Activated CD4-positive, alpha-beta T cell treated with anti-CD3 and anti-CD28 coated beads, Interleukin-2, Interleukin-6, amounts not matched to agents 100 ng/mL and 50 ng/mL, durations not matched to agents 16 hours and 8 hours (primary cell): ENCODE data around the gene GAK.

Experiments
- DNase-seq: peaks from one replicate; pipeline ENCODE4 v3.0.0-alpha.2; 2020

The GAK gene

DNA sequence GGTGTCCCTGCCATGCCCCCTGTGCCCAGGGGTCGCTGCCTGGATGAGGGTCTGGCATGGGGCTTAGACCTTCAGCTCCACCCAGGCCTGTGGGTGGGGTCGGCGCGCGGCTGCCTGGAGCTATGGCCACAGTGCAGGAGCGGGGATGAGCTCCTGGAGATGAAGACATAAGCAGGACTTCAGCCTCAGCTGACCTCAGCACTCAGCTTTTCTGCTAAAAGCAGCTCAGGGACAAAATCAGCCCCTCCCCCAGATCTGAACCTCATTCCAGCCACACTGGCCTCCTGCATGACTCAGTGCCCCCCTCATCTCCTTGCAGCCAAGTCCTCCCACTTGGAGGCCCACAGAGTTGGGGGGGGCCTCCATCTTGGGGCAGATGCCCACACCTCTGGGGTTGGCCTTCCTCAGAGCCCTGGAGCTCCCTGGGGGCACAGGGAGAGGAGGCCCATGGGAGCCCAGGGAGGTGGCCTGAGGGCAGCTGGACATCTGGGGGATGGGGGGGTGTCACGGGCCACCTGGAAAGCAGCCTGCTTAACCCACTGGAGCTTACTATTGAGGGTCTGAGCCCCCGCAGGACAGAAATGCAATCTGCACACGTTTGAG, 86.8 kb downstream of the GAK start:
- DNase-seq = no peak

DNA sequence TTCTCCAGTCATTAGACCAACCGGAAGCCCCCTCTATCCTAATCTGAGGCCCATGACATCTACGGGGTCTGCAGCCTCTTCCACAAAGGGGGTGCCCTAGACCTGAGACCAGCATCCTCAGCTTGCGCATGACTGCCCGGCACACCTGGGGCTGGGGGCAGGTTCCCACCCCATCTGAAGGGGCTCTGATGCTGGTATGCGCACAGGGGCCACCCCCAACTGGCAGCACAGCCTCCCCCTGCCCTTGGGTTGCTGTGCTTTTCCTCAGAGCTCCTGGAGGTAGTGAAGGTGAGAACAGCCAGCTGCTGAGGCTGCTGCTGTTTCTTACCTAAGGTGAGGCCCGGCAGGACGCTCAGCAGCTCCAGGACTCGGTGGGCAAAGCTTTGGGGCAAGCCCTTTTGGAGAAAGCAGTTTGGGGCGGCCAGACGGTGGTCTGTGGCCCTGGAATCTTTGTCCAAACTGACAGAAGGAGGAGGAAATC, 87.3 kb downstream of the GAK start:
- no peak for DNase-seq

DNA sequence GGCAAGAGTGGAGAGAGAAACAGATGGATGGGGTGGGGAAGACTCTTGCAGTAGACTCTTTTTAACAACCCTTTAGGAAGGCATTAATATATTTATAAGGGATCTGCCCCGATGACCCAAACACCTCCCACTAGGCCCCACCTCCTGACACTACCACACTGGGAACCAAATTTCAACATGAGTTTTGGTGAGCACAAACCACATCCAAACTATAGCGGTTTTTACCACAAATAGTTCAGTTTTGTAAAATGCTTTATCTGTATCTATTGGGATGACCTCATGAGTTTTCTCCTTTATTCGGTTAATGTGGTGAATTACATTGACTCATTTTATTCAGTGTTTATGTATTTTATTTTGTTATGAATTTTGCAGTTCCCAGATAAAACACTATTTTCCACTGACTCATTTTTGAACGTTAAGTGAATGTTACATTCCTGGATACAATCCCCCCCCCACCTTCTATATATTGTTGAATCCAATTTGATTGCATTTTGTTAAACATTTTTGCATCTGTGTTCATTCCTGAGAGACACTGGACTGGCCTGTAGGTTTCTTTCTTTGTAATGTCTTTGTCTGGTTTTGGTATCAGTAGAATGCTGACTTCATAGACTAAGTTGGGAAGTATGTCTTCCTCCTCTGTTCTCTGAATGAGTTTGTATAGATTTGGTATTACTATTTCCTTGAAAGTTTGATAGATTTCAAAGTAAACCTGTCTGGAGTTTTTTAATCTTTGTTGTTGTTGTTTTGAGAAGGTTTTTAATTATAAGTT, 92.3 kb downstream of the GAK start:
- peak; percentile 46 for DNase-seq

DNA sequence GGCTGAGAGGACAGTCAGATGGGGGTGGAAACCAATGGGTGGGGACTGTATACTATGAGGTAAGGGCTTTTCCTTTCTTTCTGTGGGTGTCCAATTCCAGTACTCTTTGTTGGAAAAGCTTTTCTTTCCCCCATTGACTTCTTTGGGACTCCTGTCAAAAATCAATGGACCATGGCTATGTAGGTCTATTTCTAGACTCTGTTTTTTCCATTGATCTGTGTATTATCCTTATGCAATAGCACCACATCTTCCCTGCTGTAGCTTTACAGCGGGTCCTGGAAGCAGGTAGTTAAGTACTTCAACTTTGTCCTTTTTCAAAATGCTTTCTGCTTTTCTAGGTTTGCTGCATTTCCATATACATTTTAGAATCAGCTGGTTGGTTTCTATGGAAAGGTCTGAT, 94.3 kb downstream of the GAK start:
- DNase-seq = no peak

DNA sequence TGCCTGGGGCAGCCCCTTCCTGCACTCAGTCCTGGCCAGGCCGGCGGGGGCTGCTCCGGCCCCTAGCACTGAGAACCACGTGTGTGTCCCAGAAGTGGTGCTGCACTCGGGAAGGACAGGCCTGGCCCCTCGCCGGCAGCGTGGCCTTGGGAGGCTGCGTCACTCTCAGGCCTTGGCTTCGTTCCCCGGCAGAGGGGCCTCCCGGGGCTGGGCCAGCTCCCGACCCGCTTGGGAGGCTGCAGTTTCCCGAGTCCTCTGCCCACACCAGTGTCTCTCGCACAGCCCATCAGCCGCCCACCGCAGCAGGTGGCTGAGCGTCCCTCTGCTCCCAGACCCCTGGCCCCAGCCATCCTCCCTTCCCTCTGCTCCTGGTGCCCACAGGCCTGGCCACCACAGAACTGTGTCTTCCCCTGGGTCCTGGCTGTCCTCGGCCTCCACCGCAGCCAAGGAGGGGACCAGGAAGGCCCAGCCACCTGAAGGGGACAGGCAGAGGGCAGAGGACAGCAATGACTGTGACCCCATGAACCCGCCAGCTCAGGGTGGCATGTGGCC, 95.3 kb downstream of the GAK start:
- DNase-seq = no peak

DNA sequence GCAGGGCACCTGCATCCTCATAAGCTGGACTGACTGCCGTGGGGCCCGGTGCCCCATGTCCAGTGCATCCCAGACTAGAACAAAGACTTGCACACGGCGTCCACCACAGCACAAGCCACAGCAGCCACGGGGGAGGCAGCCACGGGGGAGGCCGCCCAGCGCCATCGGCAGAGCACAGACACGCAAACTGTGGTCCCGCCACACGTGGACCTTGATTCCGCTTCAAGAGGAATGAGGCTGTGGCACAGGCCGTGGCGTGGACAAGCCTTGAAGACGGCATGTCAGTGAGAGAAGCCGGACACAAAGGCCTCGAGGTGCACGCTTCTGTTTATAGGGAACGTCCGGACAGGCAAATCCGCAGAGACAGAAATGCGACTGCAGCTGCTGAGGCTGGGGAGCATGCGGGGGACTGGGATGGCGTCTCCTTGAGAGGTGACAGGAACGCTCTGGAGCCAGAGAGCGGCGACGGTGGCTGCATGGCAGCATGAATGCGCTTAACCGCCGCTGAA, 96.1 kb downstream of the GAK start:
- DNase-seq = no peak

DNA sequence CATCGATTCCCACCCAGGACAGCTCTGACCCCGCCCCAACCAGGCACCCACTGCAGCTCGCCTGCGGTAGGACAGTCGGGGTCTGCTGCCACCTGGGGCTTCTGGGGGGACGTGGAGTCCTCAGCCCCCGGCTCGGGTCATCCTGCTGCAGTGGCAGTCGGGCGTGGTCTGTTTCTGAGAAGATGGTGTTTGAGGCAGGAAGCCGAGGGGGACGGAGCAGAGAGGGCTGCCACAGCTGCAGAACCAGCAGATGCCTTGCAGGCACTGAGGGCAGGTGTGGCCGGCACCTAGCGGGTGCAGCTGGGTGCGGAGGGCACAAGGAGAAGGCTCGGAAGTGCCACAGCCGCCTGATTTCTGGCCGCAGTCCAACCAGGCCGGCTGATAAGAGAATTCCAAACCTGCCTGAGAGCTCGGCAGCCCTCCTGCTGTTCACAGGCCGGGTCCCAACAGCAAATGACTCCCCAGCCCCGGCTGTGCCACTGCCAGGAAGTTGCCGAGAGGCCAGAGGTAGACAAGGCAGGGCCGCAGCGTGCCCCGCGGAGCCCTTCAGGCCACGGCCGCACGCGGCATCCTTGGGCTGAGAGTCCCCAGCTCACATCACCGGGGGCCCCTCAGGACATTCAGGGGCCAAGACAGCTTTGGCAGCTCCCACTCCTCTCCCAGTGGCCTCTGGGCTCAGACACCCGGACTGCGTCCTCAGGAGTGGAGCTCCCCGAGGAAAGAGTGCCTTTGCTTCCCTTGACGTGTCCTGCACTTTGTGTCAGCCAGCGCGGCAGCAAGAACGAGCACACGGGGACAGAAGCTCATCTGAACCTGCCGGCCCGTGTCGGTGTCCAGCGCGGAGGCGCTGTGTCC, 96.7 kb downstream of the GAK start:
- DNase-seq = no peak

DNA sequence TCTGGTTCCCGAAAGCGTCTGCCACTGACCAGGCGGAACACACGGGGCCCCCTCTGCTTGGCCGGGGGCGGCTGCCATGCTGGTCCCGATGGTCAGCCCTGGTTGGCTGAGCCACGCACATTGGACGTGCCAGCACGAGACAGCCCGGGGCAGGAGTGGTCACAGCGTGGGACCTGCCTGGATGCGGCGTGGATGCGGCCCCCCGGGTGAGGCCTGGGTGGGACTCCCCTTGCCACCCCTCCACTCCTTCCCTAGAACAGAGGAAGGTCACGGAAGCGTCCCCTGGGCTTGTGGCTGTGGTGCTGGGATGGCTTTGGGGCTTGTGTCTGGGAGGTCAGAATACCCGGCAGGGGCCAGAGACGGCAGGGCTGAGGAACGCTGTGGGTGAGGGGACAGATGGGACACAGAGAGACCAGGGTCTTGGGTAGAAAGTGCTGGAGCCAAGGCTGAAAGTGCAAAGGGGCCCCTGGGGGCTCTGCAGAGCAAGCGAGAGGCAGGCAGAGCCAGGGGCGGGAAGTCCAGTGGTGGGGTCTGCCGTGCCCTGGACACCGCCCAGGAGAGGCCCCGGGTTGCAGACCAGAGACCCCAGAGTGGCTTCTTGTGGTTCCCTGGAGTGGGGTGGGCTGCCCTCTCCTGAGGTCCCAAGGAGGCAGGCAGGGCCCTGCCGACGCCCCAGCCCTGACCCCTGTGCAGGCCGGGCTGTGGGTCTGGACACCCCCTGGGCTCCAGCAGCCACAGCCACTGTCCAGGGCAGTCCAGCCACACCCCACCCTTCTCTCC, 97.6 kb downstream of the GAK start:
- no peak for DNase-seq

DNA sequence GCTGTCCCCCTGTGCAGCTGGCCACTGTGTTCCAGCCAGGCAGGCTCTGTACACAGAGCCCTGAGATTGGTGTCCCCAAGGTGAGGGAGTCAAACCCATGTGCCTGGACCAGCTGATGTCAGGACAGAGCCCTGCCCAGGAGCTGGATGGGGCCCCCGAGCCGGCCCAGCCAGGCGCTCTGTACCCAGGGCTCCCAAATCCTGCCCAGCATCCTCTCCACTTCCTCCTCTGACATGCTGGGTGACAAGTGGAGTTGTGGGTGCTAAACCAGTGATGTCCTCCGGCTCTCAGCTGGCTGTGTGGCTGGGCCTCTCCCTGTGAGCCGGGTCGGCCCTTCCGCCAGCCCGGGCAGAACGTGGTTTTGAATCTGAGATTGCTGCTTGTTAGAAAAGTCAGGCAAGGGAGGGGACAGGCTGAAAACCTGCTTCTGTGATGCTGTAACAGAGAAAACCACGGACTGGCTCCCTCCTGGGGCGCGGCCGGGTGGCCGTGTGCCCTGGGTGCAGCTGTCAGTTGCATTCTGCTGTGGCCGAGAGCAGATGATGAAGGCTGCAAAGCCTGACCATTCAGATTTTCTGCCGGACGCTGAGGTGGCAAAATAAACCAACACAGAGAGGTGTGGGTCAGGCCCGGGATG, 98.3 kb downstream of the GAK start:
- no peak for DNase-seq

DNA sequence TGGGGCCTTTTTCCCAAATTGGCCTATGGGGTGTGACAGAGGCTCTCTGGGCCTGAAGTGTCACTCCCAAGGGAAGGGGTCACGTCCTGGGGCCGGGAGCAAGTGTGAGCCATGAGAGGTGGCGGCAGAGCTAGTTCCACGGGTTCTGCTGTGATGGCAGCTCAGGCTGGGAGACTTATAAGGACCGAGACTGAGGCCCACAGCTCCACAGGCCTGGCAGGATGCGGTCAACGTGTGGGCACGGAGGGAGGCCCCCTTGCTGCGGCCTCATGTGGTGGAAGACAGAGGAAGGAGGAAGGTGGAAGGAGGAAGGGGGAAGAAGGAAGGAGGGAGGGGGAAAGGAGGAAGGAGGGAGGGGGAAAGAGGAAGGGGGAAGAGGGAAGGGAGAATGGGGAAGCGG, 99.0 kb downstream of the GAK start:
- DNase-seq = peak; percentile 43

DNA sequence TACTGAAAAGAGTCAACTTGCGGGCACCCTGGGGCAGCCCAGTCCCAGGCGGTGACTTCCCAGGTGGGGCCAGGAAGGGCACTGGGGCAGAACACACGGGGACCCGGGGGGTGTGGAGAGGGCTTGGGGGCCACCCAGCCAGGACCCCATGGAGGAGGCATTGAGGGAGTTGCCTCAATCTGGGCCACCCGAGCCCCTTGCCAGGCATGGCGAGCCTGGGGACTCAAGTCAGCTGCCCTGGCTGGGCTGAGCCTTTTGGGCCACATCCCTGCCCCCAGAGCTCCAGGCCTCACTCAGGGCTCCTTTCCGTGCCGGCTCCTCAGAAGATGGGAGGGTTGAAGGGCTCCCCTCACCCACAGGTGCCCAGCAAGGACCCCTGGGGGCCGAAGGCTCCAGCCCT, 99.6 kb downstream of the GAK start:
- DNase-seq = no peak

DNA sequence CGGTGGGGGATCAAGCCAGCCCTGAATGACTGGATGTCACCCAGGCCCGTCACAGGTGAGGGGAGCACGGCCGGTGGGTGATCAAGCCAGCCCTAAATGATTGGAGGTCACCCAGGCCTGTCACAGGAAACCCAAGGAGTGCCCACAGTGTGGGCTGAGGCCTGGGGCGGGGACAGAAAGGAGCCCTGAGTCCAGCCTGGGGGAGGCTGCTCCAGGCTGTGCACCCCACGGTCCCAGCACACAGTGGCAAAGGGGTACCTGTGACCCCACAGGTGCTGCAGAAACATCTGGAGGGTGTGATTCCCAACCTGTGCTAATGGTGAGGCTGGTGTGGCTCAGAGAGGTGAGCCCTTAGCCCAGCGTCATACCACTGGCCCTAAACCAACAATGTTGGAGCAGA, 100.0 kb downstream of the GAK start:
- DNase-seq = no peak

DNA sequence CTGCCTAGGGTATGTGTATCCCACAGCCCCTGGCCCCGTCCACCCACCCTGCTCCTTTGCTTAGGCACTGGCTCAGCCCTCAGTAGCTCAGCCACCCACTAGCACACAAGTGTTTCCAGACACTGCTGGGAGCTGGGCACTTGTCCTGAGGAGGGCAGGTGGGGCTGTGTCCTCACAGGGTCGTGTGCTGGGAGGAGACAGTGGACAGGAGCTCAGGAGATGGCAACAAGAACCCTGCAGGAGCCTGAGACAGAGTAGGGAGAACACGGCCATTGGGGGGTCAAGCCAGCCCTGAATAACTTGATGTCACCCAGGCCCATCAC, 100.7 kb downstream of the GAK start:
- no peak for DNase-seq

DNA sequence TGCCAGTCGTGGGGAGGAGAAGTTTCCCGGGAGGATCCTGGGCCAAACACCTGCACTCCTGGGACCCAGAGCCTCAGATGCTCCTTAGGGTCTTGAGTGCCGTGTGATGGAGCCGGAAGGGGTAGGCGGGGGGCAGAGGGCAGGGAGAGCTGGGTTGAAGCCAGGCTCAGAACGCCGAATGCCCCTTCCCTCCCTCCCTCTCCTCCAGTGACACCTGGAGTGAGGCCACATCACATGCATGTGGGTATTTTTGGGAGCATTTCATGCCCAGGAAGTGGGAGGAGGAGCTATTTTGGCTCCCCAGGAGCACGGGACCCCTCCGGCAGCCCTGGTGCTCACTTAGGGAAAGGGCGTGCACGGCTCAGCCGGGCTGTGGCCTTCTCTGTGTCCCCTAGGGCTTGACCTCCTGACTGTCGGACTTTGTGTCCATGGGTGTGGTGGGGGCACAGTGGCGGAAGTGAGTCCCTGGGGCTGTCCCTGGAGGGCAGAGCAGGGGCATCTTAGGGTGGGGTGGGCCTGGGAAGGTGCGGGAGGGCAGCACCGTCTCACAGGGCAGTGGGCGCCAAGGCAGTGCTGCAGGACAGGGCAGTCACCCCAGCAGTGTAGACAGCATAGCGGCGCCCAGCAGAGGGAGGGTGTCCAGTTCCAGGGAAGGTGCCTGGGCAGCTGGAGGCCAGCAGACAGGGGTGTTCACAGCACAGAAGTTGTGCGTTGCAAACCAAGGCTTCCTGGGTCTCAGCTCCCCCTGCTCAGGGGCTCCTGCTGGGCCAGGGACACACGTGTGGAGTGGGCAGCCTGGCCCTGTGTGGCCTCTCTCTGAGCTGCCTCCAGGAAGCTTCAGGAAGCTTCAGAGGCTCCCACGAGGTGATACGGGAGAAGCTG, 101.3 kb downstream of the GAK start:
- no peak for DNase-seq

DNA sequence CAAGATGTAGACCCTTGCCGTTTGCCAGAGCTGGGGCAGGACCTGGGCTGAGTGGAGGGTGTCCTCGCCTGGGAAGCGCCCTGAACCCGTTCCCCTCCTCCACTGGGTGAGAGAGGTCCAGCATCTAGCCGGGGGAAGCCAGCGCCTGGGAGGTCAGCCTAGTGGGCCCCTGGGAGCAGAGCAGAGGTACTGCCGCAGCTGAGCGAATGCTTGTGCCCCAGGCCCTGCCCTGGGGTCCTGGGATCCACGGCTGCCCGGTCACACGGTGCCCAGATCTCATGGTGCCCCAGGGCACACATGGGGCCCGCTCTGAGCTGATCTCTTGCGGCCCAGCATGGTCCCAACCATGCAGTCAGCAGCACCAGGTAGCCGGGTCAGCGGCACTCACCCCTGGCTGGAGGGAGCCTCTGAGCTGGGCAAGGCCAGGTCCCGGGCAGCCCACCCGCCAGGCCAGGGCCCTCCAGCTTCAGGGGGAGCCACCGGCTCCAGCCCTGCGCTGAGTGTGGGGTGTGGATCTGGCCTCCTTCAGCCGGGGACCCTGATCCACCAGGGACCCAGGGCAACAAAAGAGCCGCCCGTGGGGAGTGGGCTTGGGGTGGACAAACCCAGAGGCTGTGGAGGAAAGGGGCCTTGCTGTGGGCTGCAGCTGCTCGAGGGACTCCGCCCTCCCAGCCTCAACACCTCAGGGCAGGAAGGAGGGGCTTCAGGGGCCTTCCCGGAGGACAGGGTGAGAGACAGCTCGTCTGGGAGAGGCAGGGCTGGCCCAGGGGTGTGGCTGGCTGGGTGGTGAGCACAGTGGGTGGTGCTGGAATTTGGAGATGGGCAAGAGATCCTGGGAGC, 102.1 kb downstream of the GAK start:
- DNase-seq = no peak

DNA sequence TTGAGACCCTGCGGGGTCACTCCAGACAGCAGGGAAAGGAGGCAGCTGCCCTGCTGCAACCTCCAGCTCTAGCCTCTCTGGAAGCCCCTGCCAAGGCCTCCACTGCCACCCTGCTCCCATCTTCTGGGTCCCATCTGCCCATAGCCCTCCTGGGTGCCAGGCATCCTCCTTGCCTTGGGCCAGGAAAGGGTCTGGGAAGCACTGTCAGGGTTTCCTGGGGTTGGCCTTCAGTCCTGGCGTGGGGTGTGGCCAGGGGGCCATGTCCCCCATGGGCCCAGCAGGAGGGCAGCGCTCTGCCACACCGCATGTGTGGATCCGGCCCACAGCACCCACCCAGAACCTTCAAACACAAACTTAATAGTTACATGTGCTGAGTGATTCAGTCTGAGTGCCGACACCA, 102.8 kb downstream of the GAK start:
- DNase-seq = no peak

DNA sequence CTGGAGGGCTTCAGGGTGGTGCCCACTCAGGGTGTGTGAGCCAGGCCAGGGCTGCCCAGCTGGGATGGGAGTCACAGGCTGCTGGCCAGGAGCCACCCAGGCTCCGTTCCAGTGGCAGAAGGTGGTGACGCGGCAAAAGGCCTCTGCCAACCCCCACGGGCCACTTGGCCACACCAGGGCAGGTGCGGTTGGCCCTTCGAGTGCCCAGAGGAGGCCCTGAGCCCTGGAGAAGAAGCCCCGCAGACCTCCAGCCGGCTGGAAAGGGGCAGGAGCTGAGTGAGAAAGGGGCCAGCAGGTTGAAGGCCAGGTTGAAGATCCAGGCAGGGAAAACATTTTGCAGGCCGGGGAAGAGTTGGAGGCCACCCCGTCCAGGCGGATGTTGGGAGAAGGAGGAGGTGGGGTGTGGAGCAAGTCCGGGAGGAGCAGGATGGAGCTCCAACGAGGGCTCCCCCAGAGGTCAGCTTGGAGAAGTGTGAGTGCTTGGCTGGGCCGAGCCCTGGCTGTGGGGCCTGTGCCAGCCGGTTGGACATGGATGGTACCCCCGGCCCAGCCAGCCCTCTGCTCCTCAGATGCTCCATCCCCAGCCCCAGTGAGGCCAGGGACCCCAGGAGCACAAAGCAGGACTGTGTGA, 103.4 kb downstream of the GAK start:
- DNase-seq = no peak

DNA sequence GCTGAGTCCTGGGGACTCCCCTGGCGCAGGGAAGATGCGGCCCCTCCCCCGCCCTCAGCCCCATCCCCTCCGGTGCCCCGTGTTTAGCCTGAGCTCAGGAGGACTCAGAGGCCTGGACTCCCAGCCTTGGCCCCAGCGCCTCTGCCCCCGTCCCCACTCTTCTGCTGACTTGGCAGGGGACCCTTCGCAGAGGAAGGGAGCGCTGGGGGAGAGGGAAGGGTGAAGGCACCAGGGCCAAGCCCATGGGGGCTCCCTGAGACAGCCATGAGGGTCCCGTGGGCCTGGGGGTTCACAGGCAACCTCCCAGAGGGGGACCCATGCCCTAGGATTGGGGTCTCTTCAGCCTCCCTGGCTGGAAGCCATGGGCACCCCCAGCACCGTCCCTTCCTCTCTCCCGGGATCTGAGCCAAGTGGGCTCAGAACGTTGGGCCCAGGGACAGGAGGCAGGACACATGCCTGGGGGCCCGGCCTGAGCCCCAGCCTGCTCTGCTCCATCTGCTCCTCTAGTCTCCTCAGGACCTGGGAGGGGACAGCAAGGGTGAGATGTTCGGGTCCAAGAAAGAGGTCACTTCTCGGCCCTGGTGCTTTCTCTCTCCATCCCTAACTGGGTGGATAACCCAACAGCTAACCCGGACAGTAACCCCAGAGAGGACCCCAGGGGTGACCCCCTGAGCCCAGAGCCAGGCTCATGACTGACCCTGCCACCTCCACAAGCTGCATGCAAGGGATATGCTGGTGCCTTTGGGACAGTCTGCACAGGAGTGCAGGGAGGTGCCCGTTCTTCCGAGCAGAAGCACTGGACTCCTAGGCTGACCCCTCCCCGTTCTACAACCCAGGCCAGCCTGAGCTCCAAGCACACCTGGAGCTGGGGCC, 104.7 kb downstream of the GAK start:
- no peak for DNase-seq
